MM.1S (cell line): ENCODE measurements around the gene PCNT.

Source experiments
- CTCF ChIP-seq: fragments of 300-600 bp; sonication (generic); IDR thresholded peaks from 2 replicates; pipeline ENCODE4 v1.5.1; 2016; ENCODE audit warnings: antibody characterized with exemption, low read length, mixed read lengths
- EZH2 ChIP-seq: fragments of 300-600 bp; sonication (generic); optimal IDR thresholded peaks from 2 replicates; pipeline ENCODE3; 2017; ENCODE audit warnings: low read depth, mild to moderate bottlenecking, antibody characterized with exemption, low read length, mixed read lengths

- TF ChIP-seq CTCF (peak; percentile 40), EZH2 (no peak)
Measured at GRCh38 chr21:46325073-46325912, 1.3 kb downstream of the PCNT start.
